Mesenteric fat pad (tissue), 1 donor: ENCODE results near the gene MARK1. TPM values are rescaled to one million over a fixed set of nuclear protein-coding genes. Genes with fewer than 3 reads are reported as not detected.

ENCODE experiments used
- DNase-seq: peaks from one replicate; pipeline ENCODE4 v3.0.0-alpha.2; 2020; ENCODE audit warnings: low spot score
- total RNA-seq: library from RNA; stranded (reverse); fragmentation: NEBNext Ultra II Directional; extraction: Animal tissue kit (Norgen Biotek cat#: 25700); gene quantifications from one replicate; pipeline ENCODE4 v1.2.1, GENCODE V29; 2021
- donor health status: DM: yes; HTN: yes; CAD: no.

The MARK1 gene
- total RNA-seq, 1 donor from 2014 or later, result 19.2 TPM

DNA sequence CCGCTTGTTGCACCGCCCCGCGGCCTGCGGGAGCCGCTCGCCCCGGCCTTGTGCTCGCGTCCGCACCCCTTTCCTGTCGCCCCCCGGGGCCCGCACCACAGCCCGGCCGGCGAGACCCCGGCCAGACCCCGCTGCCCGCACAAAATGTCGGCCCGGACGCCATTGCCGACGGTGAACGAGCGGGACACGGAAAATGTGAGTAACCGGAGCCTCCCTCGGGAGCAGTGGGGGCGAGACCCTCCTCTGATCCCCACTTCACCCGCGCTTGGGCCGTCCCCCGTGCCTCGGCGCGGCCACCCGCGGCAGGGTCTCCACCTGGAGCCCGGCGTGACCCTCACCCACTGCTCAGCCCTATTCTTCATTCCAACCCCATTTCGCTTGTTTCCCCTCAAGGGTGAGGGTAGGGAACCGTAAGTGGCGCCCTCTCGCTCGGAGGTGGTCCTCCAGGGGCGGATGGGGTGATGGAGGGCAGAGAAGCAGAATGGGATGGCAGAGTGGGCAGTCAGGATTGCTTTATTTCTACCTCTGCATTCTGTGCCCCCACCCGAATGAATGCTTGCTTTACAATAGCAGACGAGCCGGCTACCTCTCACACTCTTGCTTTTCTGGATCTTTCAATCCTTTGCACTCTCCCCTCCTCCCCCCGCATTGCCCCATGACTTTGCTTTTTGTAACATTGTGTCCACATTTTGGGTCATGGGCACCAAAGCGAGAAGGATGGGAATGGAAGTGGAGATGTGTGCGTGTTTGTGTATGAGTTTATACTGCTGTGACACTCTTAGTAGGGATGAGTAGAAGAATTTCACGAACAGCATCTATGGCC is 954 bp downstream of the MARK1 start:
- no peak for DNase-seq

DNA sequence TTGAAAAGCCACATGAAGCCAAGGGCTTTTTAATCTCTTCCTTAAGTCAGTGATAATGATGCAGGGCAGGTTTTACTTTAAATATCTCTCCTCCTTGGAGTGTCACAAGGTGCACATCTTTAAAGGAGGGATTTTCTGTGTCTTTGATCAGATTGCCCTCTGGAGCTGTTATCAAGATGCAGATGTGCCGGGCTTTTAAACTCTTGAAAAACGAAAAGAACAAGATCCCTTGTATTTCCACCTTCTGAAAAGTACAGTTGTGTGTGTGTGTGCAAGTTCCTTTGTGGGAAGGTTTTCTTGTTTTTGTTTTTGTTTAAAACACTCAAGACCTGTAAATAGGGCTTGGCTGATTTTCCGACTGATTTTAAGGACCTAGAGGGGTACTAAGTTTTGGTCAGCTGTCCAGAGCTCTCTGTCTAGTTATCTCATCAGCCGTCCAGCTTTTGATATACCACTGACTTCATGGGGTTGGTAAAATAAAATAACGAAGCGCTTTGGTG is 1.6 kb downstream of the MARK1 start:
- no peak for DNase-seq

DNA sequence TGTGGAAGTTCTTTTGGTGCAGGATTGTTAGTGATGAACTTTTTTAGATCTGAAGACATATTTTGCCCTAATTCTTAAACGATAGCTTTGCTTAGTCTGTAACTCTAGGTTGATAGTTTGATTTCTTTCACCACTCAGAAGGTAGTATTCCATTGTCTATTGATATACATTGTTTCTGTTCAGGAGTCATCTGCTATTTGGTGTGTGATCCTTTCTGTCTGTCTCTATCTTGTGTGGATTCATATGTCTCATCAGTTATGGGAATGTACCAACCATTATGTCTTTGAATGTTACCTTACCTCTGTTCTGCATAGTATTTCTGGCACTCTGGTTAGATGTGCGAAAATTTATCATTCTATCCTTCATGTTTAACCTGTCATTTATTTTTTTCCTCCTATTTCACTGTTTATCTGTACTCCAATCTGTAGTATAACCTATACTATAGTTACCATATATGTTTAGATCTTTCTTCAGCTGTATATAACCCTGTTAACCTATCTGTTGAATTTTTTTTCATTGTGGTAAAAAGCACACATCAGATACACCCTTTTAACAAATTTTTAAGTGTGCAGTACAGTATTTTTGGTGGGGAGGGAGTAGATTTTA is 5.7 kb downstream of the MARK1 start:
- no peak for DNase-seq

GRCh38 chr1:220544901-220545303 is 17.0 kb downstream of the MARK1 start:
- no peak for DNase-seq

- no peak for DNase-seq
These were observed 23.0 kb downstream of the MARK1 start for GRCh38 chr1:220550811-220551399.

GRCh38 chr1:220551718-220552117 is 23.8 kb downstream of the MARK1 start:
- DNase-seq, result no peak

DNA sequence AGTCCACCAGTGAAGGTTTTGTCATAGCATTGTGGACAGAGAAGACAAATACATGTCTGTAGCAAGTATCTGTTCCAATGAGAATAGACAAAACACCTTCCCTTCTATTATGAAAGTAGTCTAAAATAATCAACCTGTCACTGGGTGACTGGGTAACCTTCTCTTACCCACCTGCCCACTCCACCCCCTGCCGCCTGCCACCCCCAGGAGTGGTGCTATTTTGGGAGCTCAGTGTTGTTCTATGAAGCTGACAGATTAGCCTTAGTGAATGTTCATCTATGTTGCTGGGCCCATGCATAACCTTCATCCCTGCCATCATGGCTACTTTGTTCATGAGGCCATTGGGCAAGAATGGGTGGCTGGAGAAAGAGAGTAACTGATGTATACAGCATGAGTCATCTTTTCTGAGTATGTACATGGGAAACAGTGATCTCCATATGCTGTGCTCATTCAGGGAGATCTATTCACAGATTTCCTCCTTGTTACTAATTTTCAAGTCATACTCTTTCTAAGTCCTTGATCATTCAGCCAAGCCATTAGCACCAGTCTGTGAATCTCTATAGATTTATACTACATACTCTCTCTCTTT is 24.8 kb downstream of the MARK1 start:
- no peak for DNase-seq

DNA sequence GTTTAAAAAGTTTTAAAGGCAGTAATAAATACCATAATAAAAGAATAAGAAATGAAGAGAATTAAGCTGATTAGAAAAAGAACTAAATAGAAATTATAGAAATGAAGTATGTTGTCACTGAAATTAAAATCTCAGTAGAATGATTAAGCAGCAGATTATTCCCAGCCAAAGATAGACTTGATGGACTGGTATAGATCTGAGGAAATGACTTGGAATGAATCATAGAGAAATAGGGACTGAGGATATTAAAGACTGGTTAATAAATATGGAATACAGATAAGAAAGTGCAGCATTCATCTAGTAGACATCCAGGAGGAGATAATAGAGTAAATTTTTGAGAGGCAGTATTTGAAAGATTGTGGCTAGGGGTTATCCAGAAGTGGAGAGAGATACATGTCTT is 28.7 kb downstream of the MARK1 start:
- no peak for DNase-seq

DNA sequence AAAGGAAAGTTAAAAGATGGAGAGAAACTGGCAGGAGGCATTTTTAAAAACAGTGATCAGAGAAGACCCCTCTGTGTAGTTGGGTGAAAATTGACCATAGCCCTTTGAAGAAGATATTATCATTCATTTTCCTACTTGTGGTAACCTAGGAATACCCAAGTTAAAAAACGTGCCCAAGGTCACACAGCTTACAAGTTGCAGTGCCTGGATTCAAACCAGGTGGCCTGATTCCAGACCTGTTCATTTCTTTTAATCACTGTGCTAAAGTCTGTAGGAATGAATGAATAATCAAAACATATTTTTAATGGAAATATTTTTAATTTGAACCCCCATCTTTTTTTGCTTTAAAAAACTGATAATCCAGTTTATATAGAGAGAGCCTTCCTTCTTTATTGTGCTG is 35.6 kb downstream of the MARK1 start:
- no peak for DNase-seq

DNA sequence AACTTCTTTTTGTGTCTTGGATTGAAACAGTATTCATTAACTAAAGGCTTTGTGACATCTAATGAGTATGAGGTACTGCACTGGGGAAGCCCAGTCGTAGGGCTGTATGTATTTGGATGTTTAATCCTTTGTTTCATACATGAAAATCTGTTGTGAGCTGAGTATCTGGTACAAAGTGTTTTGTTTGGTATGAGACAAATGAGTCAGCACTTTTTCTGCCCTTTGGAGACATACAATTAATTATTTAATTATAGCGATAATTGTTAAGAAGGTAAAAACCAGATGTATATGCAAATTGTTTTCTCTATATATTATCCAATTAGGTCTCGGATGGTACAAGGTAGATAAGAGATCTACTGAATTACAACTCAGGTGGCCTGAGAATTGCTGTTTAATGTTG is 36.3 kb downstream of the MARK1 start:
- no peak for DNase-seq

DNA sequence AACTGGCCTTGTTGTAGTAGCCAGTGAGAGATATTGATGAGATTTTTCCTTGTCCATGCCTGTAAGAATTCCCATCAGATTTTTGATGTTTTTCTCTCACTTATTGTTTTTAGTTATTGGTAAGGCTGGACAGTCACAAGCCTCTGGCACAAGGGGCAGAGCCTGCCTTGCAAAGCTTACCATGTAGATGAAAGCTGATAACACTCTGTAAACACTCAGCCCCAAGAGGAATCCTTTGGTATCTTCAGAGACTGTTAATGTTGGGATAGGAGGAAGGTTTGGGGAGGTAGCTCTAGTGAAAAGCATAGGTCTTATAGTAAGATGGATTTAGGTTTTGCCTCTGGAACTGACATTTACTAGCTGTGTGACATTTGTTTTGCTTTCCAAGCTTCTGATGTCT is 37.7 kb downstream of the MARK1 start:
- DNase-seq, result no peak

DNA sequence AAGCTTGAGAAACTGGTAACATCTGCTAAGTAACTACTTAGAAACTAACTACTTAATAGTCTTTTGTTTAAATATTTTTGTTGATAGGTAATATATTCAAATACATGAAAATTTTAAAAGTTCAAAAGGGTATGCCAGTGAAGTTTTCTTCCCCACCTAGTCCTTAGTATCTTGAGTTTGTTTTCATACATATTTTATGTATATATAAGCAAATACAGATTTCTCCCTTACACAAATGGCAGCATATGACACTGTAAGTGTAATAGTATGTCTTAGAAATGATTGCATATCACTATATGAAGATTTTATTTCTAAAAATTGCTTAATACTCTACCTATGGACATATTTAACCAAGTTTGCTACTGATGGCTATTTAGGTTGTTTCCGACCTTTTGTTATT is 38.9 kb downstream of the MARK1 start:
- no peak for DNase-seq

- DNase-seq, result no peak
These were observed 44.5 kb downstream of the MARK1 start for GRCh38 chr1:220572416-220572815.

DNA sequence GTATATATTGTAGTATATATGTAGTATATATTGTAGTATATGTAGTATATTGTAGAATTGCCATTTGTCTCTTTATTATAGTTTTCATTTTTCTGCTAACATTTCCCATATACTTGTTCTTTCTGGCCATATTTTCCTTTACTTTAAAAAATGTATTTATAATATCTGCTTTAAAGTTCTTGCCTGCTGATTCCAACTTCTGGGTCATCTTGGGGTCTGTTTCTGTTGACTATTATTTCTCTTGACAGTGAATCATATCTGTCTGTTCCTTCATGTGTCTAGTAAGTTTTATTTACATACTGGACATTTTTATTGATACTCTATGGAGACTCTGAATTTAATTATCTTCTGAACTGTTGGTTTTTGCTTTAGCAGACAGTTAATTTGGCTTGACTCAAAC is 45.9 kb downstream of the MARK1 start:
- DNase-seq, result no peak

- DNase-seq, result no peak
These were observed 48.0 kb downstream of the MARK1 start for GRCh38 chr1:220575718-220576497.

GRCh38 chr1:220577926-220578325 is 50.0 kb downstream of the MARK1 start:
- no peak for DNase-seq

- no peak for DNase-seq
These were observed 51.4 kb downstream of the MARK1 start for GRCh38 chr1:220579317-220579716.

GRCh38 chr1:220592714-220593113 is 64.8 kb downstream of the MARK1 start:
- no peak for DNase-seq

- no peak for DNase-seq
These were observed 66.4 kb downstream of the MARK1 start for GRCh38 chr1:220594356-220594755.

DNA sequence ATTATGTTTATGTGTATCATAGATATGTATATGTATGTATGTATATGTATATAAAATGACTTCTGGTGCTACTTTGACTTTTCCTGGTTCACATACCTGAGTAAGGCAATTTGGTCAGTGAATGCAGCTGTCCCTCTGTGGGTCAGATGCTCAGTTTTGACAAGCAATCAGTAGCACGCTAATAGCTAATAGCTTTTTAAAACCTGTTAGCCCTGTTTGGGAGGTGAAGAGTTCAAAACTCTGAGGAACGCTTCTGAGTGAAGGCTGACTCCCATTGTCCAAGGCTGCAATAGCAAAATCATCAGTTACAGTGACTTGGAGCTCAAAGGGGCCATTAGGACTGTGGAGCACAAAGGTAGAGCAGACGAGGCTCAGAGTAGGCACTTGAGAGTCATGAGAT is 67.2 kb downstream of the MARK1 start:
- DNase-seq, result no peak

- no peak for DNase-seq
These were observed 77.0 kb downstream of the MARK1 start for GRCh38 chr1:220604926-220605325.
